Kidney tubule cell (primary cell): ENCODE measurements around the gene ABLIM2.

Experiments
- DNase-seq: peaks from one replicate; pipeline ENCODE4 v3.0.0-alpha.2; 2018; ENCODE audit warnings: low spot score

The ABLIM2 gene

DNA sequence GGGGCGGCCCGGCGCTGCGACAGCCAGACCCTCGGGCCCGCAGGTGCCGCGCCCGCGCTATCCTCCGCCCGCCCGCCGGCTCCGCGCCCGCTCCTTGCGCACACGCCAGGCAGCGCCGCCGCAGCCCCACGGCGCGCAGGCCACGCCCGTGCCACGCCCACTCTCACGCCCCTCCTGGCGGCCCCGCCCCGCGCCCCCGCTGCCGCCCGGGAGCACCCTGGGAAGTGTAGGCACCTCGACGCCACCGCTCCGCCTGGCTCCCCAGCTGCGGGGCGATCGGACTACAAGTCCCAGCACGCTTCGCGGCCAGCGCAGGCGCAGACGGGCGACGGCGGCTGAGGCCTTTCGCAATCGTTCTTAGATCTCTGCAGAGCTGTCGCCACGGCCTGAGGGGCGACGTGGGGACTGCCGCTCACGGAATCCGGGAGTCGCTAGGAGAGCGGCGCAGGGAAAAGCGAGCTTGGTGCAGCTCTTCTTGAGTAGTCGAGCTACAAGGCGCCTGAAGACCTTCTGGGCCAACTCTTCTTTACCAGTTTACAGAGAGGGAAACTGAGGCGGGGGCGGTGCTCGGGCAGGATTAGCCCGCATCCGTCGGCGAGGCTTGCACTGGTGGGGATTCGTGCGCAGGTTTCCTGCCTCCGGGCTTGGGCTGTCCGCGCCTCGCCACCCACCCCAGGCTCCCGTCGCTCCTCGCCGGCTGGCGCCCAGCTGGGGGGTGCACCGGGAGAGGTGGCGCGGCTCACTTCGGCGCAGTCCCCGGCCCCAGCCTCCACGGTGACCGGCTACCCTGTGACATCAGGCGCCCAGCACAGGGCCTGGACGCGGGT is at the start of gene ABLIM2:
ABLIM2 (minus strand) TSS at position 104 of the 827 bp plus-strand sequence. CDS start 124 bp downstream, outside the sequence.
- DNase-seq = peak; percentile 97

DNA sequence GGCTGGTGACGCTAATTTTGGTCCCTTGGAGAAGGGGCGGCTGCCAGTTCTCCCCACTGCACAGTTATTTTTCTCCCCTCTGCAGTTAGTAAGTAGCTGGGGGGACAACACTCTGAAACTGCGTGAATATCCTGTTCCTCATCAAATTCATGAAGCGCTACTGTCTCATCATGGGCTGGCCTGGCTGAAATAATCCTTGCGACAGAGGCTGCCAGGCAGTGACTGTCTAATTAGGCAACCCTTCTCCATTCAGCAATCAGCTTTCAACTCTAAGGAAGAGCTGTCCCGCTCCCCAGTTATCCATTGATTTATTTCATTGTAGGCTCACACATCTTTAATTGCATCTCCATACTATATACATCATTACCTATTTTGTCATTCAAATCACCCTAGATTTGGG is 48.7 kb upstream of the ABLIM2 start:
- no peak for DNase-seq

DNA sequence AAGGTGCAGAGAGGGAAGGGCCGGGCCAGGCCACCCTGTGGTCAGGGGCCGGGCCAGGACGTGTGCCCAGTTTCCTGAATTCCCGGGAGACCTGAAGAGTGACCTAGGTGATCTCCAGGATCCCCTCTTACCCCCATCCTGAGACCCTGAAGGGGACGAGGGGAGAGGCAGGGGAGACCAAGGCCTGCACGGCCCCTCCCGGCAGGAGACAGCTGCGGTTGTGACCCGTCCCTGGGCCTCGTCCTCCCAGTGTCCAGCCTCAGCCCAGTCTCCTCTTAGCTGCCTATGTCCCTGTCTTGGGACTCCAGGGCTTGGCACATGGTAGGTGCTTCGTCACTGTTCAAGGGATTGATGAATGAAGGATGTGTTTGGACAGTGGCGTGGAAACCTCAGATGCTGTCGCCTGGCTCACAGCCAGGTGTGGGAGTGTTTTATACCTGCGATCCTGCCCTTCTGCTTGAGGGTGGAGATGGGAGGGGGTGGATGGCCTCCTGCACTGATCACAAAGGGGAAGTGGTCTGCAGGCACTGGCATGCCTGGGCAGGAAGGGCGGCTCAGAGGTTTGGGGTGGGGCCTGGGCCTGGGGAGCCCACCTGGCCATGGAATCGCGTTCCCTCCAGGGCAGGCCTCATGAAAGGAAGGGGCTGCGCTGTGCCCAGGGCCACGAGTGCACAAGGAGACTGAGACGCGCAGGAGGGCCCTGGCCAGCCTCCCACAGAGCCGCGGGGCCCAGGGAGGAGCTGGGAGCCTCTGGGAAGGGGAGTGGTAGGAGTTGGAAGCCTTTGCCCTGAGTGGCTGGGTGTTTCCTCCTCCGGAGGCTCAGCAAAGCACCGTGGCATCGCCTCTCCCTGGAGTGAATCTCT is 47.4 kb upstream of the ABLIM2 start:
- no peak for DNase-seq

DNA sequence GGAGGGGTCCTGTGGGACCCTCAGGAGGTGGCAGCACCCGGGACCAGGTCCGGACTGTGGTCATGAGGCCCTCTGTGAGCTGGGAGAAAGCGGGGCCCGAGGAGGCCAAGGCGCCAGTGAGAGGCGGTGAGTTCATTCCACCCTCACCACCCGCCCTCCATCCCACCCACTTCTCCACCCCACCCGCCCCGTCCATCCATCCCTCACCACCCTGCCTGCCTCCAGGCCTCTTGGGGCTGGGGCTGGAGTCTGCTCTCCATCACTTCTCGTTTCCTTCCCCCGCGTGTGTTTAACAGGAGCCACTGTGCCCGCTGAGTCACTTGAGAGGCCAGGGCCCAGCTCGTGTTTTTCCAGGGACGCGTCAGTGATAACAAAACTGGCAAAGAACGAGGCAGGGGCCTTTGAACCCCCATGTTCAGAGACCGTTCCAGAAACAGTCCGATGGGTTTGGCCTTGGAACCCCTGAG is 46.7 kb upstream of the ABLIM2 start:
- DNase-seq = no peak

DNA sequence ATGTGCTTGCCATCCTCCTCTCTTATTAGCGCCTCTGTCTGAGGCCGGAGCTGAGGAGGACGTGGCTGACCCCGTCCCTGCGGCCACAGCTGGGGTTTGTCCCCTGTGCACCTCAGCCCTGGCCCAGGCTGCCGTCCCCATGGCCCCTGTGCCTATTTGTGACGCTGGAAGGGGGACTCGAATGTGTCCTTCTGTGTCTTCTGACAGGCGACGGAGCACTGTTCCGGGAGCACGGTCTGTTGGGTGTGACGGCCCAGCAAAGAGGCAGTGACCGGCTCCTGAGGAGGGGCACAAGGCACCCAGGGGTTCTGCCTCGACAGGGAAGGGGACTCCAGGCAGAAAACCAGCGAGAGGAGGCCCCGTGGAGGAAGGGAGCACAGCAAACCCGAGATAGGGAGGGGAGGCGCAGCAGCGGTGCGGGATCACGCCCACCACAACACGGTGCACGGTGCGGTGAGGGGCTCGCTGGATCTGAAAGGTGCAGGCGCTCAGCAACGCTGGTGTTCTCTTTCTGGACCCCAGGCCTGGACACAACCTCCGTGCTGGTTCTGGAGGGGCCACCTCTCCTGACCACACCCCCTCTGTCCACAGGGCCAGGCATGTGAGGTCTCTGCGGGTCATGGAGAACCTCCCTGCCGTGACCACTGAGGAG is 46.1 kb upstream of the ABLIM2 start:
- no peak for DNase-seq

DNA sequence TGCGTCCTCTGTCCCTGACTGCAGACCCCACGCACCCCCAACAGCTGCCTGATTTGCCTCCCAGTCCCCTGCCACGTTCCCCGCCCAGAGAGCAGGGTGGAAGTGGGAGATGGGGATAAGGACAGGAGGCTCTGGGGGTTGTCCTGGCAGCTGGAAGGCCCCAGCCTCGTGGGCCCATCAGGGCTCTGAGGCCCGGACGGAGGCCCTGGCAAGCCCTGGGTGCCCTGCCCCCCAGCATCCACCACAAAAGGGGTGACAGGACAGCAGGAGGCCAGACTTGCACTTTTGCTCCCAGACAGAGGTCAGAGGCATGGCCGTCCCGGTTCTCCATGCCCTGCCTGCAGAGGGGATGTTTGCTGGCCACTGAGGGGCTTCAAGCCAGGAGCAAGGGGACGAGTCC is 45.2 kb upstream of the ABLIM2 start:
- DNase-seq = no peak

DNA sequence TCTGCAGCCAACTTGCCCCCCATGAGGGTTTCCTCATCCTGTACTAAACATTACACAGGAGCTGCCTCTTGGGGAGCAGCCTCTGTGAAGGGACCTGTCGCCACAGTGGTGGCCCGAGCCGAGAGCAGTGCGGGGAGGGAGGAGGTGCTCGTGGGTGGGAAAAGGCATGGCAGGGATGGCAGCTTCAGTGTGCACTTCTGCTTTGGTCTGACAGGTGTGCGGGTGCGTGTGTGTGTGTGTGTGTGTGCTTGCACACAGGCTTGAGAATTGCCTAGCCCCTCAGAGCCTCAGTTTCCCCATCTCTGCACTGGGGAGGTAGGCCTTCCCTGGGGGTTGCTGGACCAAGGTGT is 44.4 kb upstream of the ABLIM2 start:
- DNase-seq = no peak

DNA sequence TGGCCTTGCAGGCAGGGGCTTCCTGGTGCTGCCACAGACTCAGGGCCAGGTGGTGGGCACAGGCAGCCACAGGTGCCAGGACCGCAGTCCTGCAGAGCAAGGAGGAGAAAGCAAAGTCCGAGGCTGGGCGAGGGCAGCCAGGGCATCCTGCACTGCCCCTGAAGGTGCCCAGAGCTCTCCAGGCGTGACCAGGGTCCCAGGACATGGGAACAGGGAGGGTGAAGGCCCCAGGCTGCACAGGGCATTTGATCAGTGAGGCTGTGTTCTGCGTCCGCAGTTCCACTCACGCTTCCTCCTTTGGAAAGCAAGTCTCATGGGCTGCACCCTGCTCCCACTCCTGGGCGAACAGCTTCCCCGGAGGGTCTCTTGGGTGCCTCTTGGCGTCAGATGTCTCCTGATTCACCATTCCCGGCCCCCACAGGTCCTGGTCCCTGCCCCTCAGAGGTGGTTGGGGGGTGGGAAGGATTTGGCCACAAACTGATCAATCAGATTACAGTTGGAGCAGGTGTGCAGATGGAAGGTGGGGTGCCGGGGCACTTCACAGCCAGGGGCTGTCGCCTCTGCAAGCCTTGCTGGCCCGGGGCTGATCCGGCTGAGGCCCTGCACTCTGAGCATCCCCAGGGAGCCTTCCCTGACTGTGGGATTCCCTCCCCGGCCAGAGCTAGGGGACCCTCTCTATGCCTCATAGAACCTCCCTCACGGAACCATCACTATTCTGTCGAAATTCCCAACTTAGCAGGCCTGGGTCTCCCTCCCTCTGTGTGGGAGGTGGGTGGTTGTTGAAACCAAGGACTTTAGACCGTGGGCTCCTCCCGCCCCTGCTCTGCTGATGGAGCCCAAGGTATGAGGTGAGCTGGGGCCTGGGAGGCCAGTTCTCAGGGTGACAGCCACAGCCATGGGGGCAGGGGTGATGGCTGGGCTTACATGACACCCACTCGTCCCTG is 43.8 kb upstream of the ABLIM2 start:
- no peak for DNase-seq

DNA sequence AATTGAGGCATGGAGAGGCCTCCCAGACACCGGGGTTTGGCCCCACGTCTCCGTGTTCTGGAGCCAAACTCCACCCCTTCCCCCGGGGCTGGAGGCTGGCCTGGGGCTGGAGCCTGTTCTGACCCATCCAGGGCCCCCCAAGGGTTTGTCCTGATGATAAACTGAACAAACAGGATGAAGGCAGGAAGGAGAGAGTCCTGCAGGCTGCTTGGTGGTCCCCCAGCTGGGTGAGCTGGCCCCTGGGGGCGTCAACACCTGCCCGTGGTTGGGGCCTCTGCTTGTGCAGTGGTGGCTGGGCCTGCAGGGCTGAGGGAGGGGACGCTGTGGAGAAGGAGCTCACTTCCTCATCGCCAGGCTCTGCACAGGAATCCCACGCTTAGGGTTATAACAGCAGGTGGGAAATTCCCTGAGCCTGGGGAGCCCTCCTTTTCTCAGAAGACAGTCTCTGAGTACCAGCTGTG is 42.7 kb upstream of the ABLIM2 start:
- DNase-seq = no peak

DNA sequence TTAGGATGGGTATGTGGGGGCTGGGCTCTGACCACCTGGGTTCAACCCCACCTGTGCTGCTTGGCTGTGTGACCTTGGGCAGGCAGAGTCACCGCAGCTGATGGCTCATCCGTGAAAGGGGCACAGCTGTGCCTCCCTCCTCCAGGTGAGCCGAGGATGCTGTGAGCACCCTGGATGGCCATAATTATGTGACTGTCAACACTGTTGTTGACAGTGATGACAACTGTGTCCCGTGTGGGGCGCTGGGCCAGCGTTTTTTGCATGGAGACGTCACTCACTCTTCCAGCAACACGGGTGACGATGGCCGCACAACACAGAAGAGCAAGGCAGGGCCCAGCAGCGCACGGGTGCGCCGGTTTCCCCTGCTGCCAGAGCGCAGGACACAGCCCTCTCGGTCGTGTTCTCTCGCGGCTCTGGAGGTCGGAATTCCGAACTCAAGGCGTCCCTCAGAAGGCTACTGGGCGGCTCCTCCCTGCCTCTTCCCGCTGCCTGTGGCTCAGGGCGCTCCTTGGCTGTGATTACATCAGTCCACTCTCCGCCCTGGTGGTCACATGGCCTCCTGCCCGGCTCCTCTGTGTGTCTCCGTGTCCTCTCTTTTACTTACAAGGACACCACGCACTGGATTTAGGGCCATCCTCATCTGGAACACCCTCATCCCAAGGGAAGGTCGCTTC is 41.8 kb upstream of the ABLIM2 start:
- peak; percentile 69 for DNase-seq

DNA sequence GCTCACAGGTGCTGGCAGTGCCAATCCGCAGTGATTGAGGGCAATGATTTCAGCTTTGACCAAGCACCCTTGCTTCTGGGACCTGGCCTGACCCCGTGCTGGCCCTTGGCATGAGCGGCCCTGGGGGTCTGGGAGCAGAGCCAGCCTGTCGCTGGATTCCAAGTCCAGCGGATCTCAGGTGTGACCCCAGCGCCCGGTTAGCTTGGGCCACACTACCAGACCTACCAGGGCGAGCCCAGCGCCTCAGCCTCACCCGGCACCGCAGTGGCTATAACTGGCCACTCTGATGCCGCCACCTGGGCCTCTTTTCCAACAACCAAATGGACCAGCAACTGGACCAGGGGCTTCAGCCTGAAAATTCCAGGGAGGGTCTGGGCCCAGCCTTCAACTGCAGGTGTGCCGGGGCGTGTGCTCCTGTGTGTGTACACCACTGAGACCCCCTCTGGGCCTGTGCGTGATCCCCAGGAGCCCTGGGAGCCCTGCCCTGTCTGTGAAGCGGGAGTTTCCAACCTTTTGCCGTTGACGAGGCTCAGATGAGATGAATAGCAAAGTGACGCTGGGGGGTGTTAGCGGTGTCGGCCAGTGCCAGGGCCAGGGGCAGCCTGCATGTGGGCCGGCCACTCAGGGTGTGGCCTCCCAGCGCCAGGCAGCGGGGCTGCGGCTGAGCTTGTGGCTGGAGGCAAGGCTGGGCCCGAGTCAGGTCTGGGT is 41.1 kb upstream of the ABLIM2 start:
- DNase-seq = peak; percentile 53

DNA sequence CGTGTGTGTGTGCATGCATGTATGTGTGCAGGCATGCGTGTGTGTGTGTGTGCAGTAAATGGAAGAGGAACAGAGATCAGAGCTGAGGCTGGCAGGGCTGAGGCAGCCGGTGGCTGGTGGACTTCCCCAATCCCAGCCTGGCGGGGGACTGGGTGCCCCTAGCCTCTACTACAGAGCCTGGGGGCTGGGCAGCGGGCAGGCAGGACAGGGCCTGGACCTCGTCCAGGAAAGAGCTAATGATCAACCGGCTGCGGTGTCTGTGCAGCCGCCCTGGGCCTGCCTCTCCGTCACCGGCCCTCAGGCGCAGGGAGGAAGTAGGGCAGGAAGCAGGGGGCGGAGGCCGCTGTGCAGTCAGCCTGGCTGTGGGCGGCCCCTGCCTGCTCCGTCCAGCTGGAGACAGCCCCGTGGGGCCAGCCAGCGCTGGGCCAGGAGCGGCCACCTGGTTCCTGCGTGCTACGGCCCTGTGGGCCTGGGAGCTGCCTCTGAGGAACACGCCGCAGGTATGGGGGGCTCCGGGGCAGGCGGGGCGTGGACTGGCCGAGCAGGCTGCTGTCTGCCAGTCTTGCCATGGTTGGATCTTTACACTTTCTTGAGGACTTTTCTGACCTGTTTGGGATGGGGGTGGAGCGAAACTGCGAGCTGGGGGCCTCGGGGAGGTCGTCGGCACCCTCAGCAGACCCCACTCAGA is 40.4 kb upstream of the ABLIM2 start, which contains the start of gene SH3TC1:
SH3TC1 (plus strand) TSS at position 385 of the 688 bp plus-strand sequence. CDS start 5,905 bp downstream, outside the sequence.
- DNase-seq = peak; percentile 95

DNA sequence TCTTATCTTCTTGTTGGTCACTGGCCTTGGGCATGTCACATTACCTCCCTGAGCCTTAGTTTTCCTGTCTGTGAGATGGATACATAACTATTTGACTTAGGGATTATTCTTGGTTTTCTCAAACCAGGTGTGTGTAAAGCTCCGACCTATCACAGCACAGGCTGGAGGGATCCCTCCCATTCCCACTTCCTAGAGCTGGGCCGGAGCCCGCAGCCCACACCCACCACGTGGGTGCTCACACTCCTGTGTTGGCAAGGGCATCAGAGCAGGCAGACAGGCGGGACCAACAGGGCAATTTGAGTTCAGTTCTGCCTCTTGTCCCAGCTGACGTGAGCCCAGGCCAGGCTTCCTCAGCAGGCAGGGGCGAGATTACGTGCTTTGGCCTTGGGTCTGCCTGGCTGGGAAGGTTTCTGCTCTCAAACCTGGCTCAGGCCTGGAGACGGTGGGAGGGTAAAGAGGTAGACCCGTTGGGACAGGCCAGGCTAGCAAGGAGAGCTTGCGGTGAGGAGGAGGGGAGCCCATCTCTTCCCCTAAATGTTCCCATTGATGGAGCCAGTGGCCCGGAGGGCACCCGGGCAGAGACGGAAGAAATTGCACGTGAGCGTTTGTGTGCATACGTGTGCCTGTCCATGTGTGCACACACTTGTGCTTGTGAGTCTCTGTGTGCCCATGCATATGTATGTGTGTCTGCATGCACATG is 39.7 kb upstream of the ABLIM2 start:
- peak; percentile 37 for DNase-seq

DNA sequence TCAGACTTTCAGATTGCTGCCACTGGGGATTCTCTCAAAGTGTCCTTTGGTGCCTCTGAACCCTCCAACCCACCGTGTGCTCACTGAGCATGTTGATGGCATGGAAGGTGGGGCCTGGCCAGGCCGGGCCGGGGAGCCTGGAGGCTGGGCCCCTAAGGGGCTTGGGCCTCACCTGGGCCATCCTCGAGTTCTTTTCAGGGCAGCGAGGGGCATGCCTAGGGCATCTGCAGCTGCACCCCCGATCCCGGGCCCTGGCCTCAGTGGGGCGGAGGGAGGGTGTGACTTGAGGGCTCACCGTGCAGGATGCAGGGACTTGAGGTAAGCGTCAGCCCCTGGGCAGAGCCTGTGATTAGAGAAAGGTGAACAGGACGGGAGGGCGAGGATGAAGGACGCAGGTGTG is 38.9 kb upstream of the ABLIM2 start:
- DNase-seq = no peak

DNA sequence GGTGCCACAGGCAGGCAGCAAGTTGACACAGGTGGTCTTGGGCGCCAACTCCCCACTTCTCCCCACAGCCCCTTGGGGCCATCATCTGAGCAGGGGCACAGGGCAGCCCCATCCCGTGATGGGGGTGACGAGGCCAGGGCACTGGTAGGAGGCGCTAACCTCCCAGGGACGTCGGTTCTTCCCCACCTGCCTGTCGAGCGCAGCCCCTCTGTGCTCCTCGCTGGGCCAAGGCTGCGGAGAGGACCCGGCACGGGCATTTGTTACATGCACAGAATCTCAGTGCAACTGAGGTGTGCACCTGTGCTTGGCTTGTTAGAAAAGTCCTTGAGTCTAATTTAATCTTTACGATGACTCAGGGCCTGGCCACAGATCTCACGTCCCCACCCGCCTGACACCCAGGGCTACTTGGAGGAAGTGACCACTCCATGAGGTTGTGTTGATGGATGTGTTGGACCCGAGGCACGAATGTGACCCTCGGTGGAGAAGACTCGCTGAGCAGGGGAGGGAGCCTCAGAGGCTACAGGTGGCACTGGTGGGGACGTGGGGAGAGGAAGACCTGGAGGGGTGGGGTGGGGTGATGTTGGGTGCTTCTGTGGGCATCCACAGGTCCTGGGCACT is 37.3 kb upstream of the ABLIM2 start:
- DNase-seq = peak; percentile 28

DNA sequence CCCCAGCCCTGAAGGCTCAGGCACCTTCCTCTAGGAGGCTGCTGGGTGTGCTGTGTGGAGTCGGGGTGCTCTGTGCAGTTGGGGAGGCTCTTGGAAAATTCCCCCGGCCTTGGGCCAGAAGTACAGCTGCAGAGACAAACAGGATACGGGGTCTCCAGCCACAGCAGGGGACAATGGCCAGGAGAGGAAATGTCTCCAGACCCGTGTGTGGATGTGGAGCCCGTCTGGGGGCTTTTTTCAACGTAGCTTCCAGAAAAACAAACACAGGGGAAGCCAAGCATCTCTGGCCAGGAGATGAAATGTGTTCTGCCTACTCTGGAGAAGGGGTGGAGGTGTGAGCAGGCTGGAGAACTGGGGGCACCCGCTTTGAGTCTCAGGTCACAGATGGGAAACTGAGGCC is 36.8 kb upstream of the ABLIM2 start:
- DNase-seq = no peak

DNA sequence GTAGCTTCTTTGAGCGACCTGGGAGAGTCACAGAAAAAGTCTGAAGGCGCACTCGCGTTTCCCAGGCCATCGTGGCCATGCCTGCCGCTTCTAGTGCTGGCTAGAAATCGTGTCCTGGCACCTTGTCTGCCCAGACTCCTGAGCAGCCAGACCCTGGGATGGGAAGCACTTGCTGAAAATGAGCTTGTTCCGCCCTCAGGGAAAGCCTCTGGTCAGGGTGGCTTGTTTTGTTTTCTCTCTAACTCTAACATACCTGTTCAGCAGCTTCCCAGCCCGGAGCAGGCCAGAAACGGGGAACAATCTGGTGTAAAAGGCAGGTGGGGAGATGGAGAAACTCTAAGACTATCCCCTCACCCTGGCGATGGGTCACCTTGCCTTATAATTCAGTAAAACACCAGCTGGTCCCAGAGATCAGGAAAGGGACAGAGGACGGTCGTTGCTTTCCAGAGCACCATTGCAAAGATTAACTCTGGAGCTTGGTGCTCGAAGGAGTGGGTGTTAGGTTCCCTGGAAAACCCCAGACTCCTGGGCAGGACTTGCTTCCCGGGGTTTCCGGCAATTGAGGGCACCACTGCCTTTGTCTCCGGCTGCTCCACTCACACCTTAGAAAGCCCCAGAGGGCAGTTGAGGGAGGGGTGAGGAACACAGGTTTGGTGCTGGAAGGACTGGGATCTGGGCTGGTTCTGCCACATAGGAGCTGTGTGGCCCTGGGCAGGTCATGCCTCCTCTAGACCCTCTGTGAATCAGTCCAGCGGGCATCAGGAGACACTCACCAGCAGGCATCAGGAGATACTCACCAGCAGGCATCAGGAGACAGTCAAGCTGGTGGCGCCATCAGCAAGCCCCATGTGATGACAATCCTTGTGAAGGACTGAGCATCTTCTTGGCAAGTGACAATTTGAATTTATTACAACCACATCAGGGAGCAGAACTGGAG is 36.0 kb upstream of the ABLIM2 start:
- DNase-seq = no peak
